GM19438 (cell line): ENCODE results near the gene C12orf57.

Experiments used
- ATAC-seq: cut with Tn5 transposase; IDR thresholded peaks from one replicate; pipeline ENCODE4 v1.9.1; 2021; ENCODE audit warnings: low read depth; ENCODE audit not compliant: unreplicated experiment

Gene C12orf57

GRCh38 chr12:6917491-6918231 lies 26.2 kb upstream of the C12orf57 start:
- no peak for ATAC-seq

GRCh38 chr12:6919588-6919987 lies 24.2 kb upstream of the C12orf57 start:
- no peak for ATAC-seq

- no peak for ATAC-seq
Measured at GRCh38 chr12:6921539-6921938, 22.3 kb upstream of the C12orf57 start.

- ATAC-seq, result no peak
Measured at GRCh38 chr12:6921996-6922946, 21.6 kb upstream of the C12orf57 start.

- ATAC-seq, result no peak
Measured at GRCh38 chr12:6923003-6923732, 20.7 kb upstream of the C12orf57 start.

GRCh38 chr12:6923851-6924250 lies 20.0 kb upstream of the C12orf57 start:
- ATAC-seq, result no peak

- no peak for ATAC-seq
Measured at GRCh38 chr12:6925239-6925539, 18.6 kb upstream of the C12orf57 start.

GRCh38 chr12:6925540-6926279 lies 18.1 kb upstream of the C12orf57 start:
- ATAC-seq, result no peak

- ATAC-seq, result no peak
Measured at GRCh38 chr12:6927379-6928021, 16.3 kb upstream of the C12orf57 start, which contains the start of gene ATN1. Gene ATN1, plus strand, starts transcription at chr12:6927959. Its CDS starts 6,043 bp downstream, at chr12:6934002.

- no peak for ATAC-seq
Measured at GRCh38 chr12:6928022-6928702, 15.7 kb upstream of the C12orf57 start.

- ATAC-seq, result no peak
Measured at GRCh38 chr12:6928703-6929407, 15.0 kb upstream of the C12orf57 start.

GRCh38 chr12:6929466-6930452 lies 14.1 kb upstream of the C12orf57 start:
- no peak for ATAC-seq

- ATAC-seq, result no peak
Measured at GRCh38 chr12:6932766-6933165, 11.1 kb upstream of the C12orf57 start.

- ATAC-seq, result no peak
Measured at GRCh38 chr12:6934110-6934509, 9.7 kb upstream of the C12orf57 start.

GRCh38 chr12:6935371-6936193 lies 8.2 kb upstream of the C12orf57 start:
- ATAC-seq, result no peak

GRCh38 chr12:6936194-6936635 lies 7.6 kb upstream of the C12orf57 start:
- no peak for ATAC-seq
